HEK293 (cell line): ENCODE data around the gene HMGN3.
"Not testable (repeated sequence)": the region's sequence is repeated elsewhere in the genome, so short reads cannot be mapped to it uniquely, and the experiment has no call there.

ENCODE experiments used
- CTCF ChIA-PET: fragments of 350-600 bp; formaldehyde crosslinking; extraction: SDS; loops from one replicate; lab custom pipeline; 2021; ENCODE audit warnings: antibody characterized with exemption; lab: Yijun Ruan, JAX
- POLR2A ChIA-PET: fragments of 300-600 bp; formaldehyde crosslinking; extraction: SDS; loops from one replicate; lab custom pipeline; 2020; ENCODE audit warnings: antibody characterized with exemption, inconsistent platforms; lab: Yijun Ruan, JAX
- H3K27ac ChIP-seq: fragments of 200-500 bp; sonication (Bioruptor generic); 2 replicates; pipeline ENCODE4 v1.5.1; 2014; ENCODE audit warnings: low read depth, low read length, control low read depth, inconsistent platforms; ENCODE audit errors: extremely low read depth
- H3K36me3 ChIP-seq, 2 experiments: fragments of 200-500 bp in 1 of 2; sonication (Bioruptor generic) in 1 of 2; 1 replicate in 1 of 2; 2 replicates in 1 of 2; pipeline ENCODE4 v1.5.1; 2014 to 2017; ENCODE audit warnings: inconsistent platforms in 2 of 2, low read length in 2 of 2; ENCODE audit not compliant: control insufficient read depth in 2 of 2, insufficient read depth in 1 of 2
- H3K4me1 ChIP-seq: fragments of 200-500 bp; sonication (Bioruptor generic); 2 replicates; pipeline ENCODE4 v1.5.1; 2014; ENCODE audit warnings: mild to moderate bottlenecking, low read length, inconsistent platforms; ENCODE audit not compliant: control insufficient read depth, insufficient read depth
- H3K4me3 ChIP-seq: 2 replicates; pipeline ENCODE4 v1.5.1; 2011; ENCODE audit warnings: low read depth, mild to moderate bottlenecking, control low read depth, low read length, moderate library complexity
- H3K9me3 ChIP-seq: fragments of 200-500 bp; sonication (Bioruptor generic); 2 replicates; pipeline ENCODE4 v1.5.1; 2014; ENCODE audit warnings: low read depth, low read length, inconsistent platforms; ENCODE audit not compliant: control insufficient read depth, insufficient read depth
- HOXA7 ChIP-seq: sonication (generic); formaldehyde crosslinking; IDR thresholded peaks from 2 replicates; pipeline ENCODE4 v1.8.1; 2022; ENCODE audit warnings: missing genetic modification reagents, borderline replicate concordance
- KLF16 ChIP-seq: fragments of 450-650 bp; formaldehyde crosslinking; IDR thresholded peaks from 2 replicates; pipeline ENCODE4 v1.5.1; 2017; ENCODE audit warnings: missing biosample characterization, missing genetic modification characterization
- MZF1 ChIP-seq: fragments of 450-650 bp; formaldehyde crosslinking; IDR thresholded peaks from 2 replicates; pipeline ENCODE4 v1.5.1; 2017; ENCODE audit warnings: missing biosample characterization, missing genetic modification characterization, borderline replicate concordance
- PRDM2 ChIP-seq: fragments of 450-650 bp; formaldehyde crosslinking; IDR thresholded peaks from 2 replicates; pipeline ENCODE4 v1.5.1; 2016; ENCODE audit warnings: missing biosample characterization, missing genetic modification characterization, borderline replicate concordance
- ZBTB17 ChIP-seq: fragments of 450-650 bp; formaldehyde crosslinking; IDR thresholded peaks from 2 replicates; pipeline ENCODE4 v1.5.1; 2016; ENCODE audit warnings: missing biosample characterization, missing genetic modification characterization
- ZBTB21 ChIP-seq: fragments of 450-650 bp; formaldehyde crosslinking; IDR thresholded peaks from 2 replicates; pipeline ENCODE4 v1.5.1; 2017; ENCODE audit warnings: missing biosample characterization, missing genetic modification characterization
- ZFP41 ChIP-seq: fragments of 450-650 bp; formaldehyde crosslinking; IDR thresholded peaks from 2 replicates; pipeline ENCODE4 v1.5.1; 2016; ENCODE audit warnings: missing biosample characterization, missing genetic modification characterization, borderline replicate concordance
- ZIC2 ChIP-seq: fragments of 450-650 bp; formaldehyde crosslinking; IDR thresholded peaks from 2 replicates; pipeline ENCODE4 v1.5.1; 2016; ENCODE audit warnings: missing biosample characterization, missing genetic modification characterization
- ZNF266 ChIP-seq: fragments of 450-650 bp; formaldehyde crosslinking; IDR thresholded peaks from 2 replicates; pipeline ENCODE4 v1.5.1; 2016; ENCODE audit warnings: missing biosample characterization, missing genetic modification characterization, low read depth
- ZNF514 ChIP-seq: fragments of 450-650 bp; formaldehyde crosslinking; IDR thresholded peaks from 2 replicates; pipeline ENCODE4 v1.5.1; 2016; ENCODE audit warnings: missing biosample characterization, missing genetic modification characterization
- ZNF530 ChIP-seq: fragments of 450-650 bp; formaldehyde crosslinking; IDR thresholded peaks from 2 replicates; pipeline ENCODE4 v1.5.1; 2016; ENCODE audit warnings: low read depth, missing biosample characterization, missing genetic modification characterization
- ZNF585B ChIP-seq: fragments of 450-650 bp; formaldehyde crosslinking; IDR thresholded peaks from 2 replicates; pipeline ENCODE4 v1.5.1; 2016; ENCODE audit warnings: missing biosample characterization, missing genetic modification characterization
- ZNF600 ChIP-seq: fragments of 450-650 bp; formaldehyde crosslinking; IDR thresholded peaks from 2 replicates; pipeline ENCODE4 v1.5.1; 2016; ENCODE audit warnings: missing biosample characterization, missing genetic modification characterization
- ZNF664 ChIP-seq: fragments of 450-650 bp; formaldehyde crosslinking; IDR thresholded peaks from 2 replicates; pipeline ENCODE4 v1.5.1; 2016; ENCODE audit warnings: missing biosample characterization, missing genetic modification characterization
- ZNF670 ChIP-seq: fragments of 450-650 bp; formaldehyde crosslinking; IDR thresholded peaks from 2 replicates; pipeline ENCODE4 v1.5.1; 2016; ENCODE audit warnings: missing biosample characterization, missing genetic modification characterization, low read depth
- ZNF837 ChIP-seq: fragments of 450-650 bp; formaldehyde crosslinking; IDR thresholded peaks from 2 replicates; pipeline ENCODE4 v1.5.1; 2016; ENCODE audit warnings: missing biosample characterization, missing genetic modification characterization
- TF ChIP-seq, protein P1 (sequence below): fragments of 450-650 bp; formaldehyde crosslinking; IDR thresholded peaks from 2 replicates; pipeline ENCODE4 v1.5.1; 2016; ENCODE audit warnings: missing biosample characterization, missing genetic modification characterization

Gene HMGN3

GRCh38 chr6:79257381-79258205, 23.1 kb upstream of the HMGN3 start (continued):
- no peak for TF ChIP-seq PRDM2 (tag by site-specific recombination)
- no peak for TF ChIP-seq ZIC2
- TF ChIP-seq ZNF664 (tag by site-specific recombination), result no peak
- TF ChIP-seq ZNF530 (tag by site-specific recombination), result no peak
- no peak for TF ChIP-seq ZNF600

- CTCF ChIA-PET, H3K4me1 ChIP-seq, H3K36me3 ChIP-seq, POLR2A ChIA-PET, H3K4me3 ChIP-seq, H3K9me3 ChIP-seq, H3K27ac ChIP-seq: not testable (repeated sequence)
Observed at GRCh38 chr6:79256770-79257169, 22.3 kb upstream of the HMGN3 start.

DNA sequence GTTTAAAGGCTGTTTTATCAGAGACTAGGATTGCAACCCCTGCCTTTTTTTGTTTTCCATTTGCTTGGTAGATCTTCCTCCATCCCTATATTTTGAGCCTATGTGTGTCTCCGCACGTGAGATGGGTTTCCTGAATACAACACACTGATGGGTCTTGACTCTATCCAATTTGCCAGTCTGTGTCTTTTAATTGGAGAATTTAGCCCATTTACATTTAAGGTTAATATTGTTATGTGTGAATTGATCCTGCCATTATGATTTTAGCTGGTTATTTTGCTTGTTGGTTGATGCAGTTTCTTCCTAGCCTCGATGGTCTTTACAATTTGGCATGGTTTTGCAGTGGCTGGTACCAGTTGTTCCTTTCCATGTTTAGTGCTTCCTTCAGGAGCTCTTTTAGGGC, 20.6 kb upstream of the HMGN3 start:
- H3K27ac ChIP-seq, H3K36me3 ChIP-seq, H3K4me3 ChIP-seq, H3K9me3 ChIP-seq, H3K4me1 ChIP-seq, POLR2A ChIA-PET, CTCF ChIA-PET: not testable (repeated sequence)

DNA sequence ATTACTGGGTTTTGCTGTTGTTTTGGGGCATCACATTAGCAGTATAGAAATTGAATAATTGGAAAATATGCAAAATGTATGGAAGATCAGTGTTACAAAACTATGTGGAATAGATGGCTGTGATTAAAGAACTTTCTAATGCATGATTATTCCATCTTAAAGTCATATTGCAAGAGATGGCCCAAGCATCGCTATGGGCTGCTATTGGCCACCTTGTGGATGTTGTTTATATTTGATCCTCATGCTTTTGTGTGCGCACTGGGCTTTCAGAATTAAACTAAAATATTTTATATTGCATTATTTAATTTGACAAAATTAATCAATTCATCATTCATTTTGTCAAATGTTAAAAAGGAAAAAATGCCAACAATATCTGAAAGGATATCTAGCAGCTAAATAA, 16.1 kb upstream of the HMGN3 start:
- POLR2A ChIA-PET, result interaction anchor here (0.6 kb wide), 1 partner anchor 387 kb away, joined by 3 read pairs; no protein-coding TSS in a partner anchor
- no peak overlapping the region for H3K27ac ChIP-seq
- CTCF ChIA-PET, result interaction anchor here (0.7 to 0.8 kb wide), 4 partner anchors 312 to 1148 kb away, joined by 3 to 4 read pairs (median 3); no protein-coding TSS in a partner anchor

More for the DNA sequence above, 16.1 kb upstream of the HMGN3 start:
- Histone ChIP-seq H3K36me3 (no peaks in the 10 kb centered on the region), H3K9me3 (no peaks in the 10 kb centered on the region), H3K4me3 (no peak overlapping the region), H3K4me1 (no peaks in the 10 kb centered on the region)
- no peak for TF ChIP-seq HOXA7 (CRISPR knock-in tag)
- TF ChIP-seq, protein P1, sequence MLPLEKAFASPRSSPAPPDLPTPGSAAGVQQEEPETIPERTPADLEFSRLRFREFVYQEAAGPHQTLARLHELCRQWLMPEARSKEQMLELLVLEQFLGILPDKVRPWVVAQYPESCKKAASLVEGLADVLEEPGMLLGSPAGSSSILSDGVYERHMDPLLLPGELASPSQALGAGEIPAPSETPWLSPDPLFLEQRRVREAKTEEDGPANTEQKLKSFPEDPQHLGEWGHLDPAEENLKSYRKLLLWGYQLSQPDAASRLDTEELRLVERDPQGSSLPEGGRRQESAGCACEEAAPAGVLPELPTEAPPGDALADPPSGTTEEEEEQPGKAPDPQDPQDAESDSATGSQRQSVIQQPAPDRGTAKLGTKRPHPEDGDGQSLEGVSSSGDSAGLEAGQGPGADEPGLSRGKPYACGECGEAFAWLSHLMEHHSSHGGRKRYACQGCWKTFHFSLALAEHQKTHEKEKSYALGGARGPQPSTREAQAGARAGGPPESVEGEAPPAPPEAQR (tag by site-specific recombination), result no peak
- TF ChIP-seq ZBTB21 (tag by site-specific recombination), result no peak
- no peak for TF ChIP-seq ZNF514
- TF ChIP-seq ZBTB17 (tag by site-specific recombination), result no peak
- TF ChIP-seq ZNF585B (tag by site-specific recombination), result no peak
- TF ChIP-seq KLF16 (tag by site-specific recombination), result no peak
- TF ChIP-seq ZNF837 (tag by site-specific recombination), result no peak
- TF ChIP-seq ZNF266, result no peak
- TF ChIP-seq MZF1, result no peak
- no peak for TF ChIP-seq ZNF670 (tag by site-specific recombination)
- no peak for TF ChIP-seq ZFP41 (tag by site-specific recombination)
- TF ChIP-seq ZIC2, result no peak
